GM10266 (cell line): ENCODE measurements around the gene C20orf173.
A peak's percentile ranks its signal among the peaks of the same experiment; 100 is the strongest.

Experiments used
- DNase-seq: peaks from one replicate; pipeline ENCODE4 v3.0.0; 2012; ENCODE audit errors: extremely low spot score
- CTCF ChIP-seq: IDR thresholded peaks from 2 replicates; pipeline ENCODE4 v1.5.1; 2012; ENCODE audit warnings: mild to moderate bottlenecking, low read depth; ENCODE audit not compliant: control insufficient read depth, insufficient read depth; ENCODE audit errors: missing control alignments

Gene C20orf173

GRCh38 chr20:35497780-35498189 is 31.7 kb downstream of the C20orf173 start:
- TF ChIP-seq CTCF = no peak
- no peak for DNase-seq

DNA sequence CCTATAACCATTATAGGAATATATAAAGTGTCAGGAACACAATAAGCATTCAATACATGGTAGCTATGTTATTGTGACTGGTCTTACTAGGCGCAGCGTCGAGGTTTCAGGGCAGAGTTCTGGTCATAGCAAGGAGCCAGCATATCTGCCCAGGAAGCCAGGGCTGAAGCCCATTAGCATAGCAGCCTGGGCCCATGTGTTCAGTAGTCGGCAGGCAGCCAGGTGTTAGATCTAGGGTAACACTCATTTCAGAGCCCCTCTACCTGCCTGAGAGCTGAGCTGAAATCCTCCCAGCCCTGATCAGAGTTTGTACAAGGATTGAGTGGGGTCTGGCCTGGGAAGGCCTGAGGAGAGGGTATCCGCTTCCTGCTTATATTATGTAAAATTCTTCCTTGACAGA is 32.1 kb downstream of the C20orf173 start:
- no peak for TF ChIP-seq CTCF
- DNase-seq = no peak

GRCh38 chr20:35496481-35496880 is 33.0 kb downstream of the C20orf173 start:
- no peak for DNase-seq
- TF ChIP-seq CTCF = no peak

DNA sequence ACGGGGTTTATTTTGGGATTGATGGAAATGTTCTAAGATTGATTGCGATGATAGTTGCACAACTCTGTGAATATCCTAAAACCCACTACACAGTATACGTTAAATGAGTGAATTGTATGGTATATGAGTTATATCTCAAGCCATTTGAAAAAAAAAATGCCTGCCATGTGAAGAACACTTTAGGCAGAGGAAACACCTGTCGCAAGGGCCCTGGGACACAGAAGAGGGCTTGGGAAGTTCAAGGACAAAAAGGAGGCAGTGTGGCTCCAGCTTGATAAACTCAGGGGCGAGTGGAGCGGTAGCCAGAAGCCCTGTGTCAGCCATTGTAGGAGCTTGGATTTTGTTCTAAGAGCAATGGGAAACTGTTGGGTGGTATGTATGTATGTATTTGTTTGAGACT is 37.1 kb downstream of the C20orf173 start:
- no peak for TF ChIP-seq CTCF
- DNase-seq = no peak

DNA sequence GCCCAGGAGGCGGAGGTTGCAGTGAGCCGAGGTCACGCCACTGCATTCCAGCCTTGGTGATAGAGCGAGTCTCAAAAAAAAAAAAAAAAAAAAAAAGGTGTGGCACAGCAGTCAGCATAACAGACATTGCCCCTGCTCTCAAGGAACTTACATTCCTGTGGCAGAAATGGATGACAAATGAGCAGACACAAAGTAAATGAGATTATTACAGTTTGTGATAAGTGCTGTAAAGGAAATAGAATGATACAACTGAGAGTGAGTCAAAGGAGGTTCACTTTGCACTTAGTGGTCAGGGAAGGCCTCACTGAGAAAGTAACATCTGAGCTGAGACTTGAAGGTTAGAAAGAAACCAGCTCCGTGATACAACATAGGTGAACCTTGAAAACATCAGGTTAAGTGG is 37.6 kb downstream of the C20orf173 start:
- TF ChIP-seq CTCF = no peak
- DNase-seq = no peak

DNA sequence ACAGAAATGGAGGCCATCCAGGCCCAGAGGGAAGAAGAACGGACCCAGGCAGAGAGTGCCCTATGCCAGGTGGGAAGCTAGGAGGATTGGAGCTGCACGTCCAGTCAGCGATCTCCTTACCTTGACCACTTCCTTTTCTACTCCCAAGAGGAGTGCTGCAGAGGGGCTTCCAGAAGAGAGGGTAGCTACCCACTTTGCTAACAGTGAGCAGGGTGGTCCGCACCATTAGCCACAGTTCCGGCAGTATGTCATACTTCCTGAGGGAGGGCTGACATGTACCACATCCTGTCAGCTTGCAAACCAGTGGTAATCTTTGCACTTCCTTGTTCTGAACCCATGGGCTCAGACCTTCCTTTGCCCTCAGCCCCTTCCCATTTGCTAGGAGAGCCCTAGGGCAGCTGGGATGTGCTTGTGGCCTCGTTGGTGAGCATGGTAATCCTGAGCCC is 38.7 kb downstream of the C20orf173 start:
- no peak for TF ChIP-seq CTCF
- peak; percentile 85 for DNase-seq

GRCh38 chr20:35489717-35490116 is 39.7 kb downstream of the C20orf173 start:
- DNase-seq = no peak
- no peak for TF ChIP-seq CTCF
